NCI-H446 (cell line): Measurements from ENCODE around the gene PDE4A.
"Not testable (repeated sequence)": the region's sequence is repeated elsewhere in the genome, so short reads cannot be mapped to it uniquely, and the experiment has no call there.

Experiments
- DNase-seq, 2 experiments: peaks; one replicate each; lab custom pipeline; 2025; lab: John Stamatoyannopoulos, UW

The PDE4A gene

DNA sequence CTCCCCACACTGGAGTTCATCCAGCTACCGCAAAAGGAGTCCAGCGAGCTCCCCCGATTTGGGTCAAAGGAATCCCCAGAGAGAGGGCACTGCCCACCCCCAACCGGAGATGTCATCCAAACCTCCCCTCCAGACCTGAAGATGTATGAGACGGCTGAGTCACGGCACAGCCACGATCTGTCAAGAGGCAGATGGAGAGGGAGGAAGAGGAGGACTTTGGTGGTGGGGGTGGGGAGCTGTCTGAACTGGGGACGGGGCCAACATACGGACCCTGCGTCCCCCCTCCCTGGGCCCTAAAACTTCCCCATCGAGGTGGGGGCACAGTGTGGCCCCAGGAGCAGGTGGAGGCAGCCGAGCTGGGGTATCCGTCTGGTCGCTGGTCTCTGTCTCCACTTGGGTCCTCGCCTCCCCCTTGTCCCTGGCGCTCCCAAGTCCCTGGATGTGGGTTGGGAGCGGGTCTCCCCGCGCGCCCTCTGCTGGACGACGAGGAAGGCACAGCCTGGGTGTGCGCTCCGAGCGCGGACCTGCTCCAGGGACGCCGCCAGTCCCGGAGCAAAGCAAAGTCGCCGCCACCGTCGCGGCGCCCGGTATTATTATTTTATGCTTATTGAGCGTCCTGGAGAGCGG, 3.8 kb downstream of the PDE4A start:
- peak; percentile 71 to 88 for DNase-seq

DNA sequence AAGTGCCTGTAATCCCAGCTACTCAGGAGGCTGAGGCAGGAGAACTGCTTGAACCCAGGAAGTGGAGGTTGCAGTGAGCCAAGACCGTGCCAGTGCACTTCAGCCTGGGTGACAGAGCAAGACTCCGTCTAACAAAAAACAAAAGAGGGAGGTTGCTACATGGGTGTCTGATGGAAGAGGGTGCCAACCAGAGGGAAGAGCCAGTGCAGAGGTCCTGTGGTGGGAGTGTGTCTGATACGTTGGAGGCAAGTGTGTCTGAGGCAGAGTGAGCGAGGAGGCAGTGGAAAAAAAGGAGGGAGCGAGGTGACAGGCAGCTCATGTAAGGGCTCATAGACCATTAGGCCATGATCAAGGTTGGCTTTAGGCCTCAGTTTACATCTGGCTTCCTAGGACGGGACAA, 6.8 kb downstream of the PDE4A start:
- no peak for DNase-seq

DNA sequence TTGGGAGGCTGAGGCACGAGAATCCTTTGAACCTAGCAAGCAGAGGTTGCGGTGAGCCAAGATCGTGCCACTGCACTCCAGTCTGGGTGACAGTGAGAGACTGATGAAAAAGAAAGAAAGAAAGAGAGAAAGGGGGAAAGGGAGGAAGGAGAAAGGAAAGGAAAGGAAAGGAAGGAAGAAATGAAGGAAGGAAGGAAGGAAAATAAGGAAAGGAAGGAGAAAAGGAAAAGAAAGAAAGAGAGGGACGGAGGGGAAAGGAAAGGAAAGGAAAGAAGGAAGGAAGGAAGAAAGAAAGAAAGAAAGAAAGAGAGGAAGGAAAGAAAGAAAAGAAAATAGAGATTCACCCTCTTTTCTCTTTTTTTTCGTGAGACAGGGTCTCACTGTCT, 8.7 kb downstream of the PDE4A start:
- DNase-seq: no peak

DNA sequence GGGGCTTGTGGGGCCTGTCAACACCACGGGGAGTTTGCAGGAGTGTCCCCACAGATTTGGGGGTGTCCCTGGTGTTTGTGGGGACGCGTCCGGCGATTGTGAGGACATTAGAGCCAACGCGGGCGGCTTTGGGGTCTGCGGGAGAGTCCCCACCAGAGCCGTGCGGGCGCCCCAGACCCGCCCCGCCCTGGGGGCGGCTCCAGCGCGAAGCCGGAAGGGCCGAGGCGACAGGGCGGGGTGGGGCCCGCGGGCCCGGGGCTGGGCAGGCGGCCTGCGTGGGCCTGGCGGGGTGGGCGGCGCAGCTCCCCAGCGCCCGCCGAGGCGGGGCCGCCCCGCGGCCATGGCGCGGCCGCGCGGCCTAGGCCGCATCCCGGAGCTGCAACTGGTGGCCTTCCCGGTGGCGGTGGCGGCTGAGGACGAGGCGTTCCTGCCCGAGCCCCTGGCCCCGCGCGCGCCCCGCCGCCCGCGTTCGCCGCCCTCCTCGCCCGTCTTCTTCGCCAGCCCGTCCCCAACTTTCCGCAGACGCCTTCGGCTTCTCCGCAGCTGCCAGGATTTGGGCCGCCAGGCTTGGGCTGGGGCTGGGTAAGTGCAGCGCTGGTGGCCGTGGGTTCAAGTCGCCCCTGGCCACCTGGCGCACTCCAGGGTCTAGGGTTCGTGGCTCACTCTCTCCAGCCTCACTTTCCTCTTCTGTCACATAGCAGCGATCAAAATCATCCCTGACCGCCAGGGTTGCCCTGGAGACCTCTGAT, 10.3 kb downstream of the PDE4A start:
- DNase-seq: no peak

DNA sequence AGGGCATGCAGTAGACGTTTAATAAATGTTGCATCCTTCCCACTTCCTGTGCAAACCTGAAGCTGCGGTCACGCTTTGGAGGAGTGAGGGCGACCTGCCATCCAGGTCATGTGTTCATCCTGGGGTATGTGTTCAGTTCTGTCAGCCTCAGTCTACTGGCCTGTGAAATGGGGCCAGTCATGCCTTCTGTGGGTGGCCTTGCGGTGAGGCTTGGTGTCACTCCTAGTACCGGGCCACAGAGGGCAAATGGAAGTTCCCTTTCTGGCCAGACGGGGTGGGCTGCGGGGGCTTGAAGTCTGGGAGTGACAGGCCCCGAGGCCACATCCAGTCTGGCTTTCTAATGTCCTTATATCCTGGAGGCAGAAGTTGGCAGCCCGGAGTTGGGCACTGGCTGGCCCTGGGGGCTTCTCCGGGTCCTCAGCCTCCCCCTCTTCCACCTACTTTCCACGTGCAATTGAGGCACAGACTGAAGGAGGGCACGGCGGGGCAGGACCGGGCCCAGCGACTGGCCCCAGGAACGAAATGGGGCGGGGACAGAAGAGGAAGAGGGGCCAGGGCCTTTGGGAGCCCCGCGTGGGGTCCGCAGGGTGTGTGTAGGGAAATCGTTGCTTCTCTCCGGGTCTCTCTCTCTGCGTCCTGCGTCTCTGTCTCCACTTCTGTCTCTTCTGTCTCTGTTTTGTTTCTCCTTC, 11.1 kb downstream of the PDE4A start:
- DNase-seq: no peak

DNA sequence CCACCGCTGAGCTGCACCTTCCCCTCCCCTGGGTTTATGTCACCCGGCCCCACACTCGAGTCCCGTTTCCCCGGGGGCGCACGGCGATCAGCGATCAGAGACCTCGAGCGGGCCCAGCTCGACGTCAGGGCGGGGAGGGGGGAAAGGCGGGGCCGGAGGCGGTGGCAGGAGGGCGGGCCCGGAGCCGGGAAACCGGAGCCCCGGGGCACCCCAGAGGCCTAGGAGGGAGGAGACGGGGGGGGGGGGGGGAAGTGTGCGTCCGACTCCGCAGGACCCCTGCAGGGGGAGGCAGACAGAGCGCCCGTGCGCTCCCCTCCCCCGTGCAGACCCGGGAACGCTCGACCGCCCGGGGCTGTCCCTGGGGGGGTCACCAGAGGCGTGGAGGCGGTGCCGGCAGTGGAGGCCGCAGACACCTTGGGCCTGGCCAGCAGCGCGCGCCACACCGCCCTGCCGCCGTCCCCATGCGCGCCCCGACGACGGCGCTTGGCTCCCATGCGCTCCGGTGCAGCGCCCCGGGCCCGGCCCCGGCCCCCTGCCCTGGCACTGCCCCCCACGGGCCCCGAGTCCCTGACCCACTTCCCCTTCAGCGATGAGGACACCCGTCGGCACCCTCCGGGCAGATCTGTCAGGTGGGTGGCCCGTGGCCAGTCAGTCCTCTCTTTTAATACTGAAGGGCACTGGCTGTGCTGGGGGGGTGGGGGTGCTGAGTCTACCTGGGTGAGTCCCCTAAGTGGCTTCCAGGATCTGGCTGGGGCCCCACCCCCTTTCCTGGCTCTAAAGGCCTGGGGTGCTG, 11.8 kb downstream of the PDE4A start:
- no peak for DNase-seq

DNA sequence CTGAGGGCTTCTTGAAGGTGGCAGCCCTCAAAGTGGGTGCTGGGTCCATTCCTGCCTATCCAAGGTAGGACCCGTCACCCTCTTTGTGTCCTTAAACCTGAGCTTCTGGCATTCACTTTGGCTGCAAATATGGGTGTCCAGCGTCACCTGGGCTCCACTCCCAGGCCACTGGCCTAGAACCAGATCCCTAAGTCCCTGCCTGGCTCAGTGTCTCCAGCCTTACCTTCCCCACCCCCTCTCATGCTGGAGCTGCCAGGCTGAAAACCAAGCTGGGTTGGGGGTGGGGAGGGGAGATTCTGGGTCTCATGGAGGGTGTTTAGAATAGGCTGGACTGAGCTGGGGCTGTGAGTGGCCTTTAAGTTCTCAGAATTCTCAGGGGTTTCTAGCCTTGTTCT, 12.4 kb downstream of the PDE4A start:
- DNase-seq: no peak

DNA sequence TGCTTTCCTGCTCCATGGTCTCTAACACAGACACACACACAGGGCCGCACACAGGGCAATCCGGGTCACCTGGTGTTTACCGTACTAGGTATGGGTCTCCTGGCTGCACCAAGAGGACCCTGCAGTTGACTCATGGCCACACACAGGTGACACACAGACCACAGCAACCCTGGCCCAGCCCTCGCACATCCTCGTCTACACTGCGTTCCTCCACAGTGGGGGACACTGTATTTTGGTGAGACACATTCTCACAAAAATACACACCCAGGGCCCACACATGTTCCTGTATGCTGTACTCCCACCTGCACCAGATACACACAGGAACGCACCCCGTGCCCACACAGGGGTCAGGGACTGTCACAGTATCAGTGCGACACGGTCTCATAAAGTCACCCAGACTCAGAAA, 12.8 kb downstream of the PDE4A start:
- DNase-seq: no peak

DNA sequence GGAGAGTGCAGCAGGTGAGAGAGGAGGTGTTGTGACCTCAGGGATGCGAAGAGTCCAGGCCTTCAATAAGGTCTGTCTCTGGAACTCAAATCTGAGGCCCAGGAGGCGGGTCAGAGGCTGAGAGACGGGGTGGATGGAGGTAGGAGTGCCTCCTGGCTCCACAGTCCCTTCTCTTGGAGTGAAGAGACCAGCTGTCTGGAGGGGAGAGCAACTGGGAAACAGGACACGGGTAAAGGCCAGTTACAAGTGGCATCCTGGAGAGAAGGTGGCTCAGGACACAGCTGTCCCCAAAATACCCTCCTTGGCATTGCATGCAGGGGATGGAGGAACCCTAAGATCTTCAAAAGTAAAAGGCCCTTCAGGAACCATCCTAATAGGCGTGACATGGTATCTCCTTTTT, 19.2 kb downstream of the PDE4A start:
- no peak for DNase-seq

DNA sequence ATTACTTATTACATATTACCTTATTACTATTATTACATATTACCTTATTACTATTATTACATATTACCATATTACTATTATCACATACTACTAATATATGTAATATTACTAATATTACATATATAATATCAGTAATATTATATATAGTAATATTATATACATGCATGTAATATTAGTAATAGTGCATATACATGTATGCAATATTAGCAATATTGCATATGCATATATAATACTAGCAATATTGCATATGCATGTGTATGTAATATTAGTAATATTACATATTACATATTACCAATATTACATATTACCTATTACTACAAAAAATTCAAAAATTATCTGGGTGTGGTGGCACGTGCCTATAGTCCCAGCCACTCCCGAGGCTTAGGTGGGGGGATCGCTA, 22.4 kb downstream of the PDE4A start:
- no peak for DNase-seq

DNA sequence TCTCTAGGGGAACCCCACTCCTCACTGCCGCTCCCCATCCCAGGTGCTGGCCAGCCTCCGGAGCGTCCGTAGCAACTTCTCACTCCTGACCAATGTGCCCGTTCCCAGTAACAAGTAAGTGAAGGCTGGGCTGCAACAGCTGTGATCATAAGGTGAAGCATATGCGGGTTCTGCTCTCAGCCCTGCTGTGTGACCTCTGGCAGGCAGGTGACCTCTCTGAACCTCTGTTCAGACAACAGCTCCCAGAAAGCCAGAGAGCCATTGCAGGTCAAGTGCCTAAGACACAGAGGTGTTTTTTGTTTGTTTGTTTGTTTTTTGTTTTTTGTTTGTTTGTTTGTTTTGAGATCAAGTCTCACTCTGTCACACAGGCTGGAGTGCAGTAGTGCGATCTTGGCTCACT, 28.7 kb downstream of the PDE4A start:
- no peak for DNase-seq

DNA sequence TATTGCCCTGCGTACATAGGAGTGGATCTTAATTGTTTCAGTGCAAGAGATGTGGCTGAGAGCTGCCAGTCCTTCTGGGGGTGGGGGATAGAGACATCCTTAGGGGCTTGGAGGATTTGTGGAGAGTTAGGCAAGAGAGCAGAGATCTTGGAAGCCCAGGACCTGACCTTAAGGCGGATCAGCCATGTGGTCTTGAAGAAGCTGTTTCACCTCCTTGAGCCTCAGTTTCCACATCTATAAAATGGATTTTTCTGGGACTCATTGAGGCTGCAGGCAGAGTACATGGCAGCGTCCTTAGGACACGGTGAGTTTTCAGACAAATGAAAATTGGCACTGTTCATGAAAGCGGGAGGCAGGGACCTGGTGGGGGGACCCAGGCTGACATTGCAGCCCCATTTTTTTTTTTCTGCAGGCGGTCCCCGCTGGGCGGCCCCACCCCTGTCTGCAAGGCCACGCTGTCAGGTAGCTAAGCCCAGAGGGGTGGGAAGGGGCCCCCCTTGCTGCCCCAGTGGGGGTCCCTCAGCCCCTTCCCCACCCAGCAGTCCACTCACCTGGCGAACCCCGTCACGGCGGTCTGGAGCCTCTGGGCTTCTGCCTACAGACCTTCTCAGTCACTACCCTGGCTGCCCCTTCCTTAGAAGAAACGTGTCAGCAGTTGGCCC, 30.0 kb downstream of the PDE4A start:
- no peak for DNase-seq

DNA sequence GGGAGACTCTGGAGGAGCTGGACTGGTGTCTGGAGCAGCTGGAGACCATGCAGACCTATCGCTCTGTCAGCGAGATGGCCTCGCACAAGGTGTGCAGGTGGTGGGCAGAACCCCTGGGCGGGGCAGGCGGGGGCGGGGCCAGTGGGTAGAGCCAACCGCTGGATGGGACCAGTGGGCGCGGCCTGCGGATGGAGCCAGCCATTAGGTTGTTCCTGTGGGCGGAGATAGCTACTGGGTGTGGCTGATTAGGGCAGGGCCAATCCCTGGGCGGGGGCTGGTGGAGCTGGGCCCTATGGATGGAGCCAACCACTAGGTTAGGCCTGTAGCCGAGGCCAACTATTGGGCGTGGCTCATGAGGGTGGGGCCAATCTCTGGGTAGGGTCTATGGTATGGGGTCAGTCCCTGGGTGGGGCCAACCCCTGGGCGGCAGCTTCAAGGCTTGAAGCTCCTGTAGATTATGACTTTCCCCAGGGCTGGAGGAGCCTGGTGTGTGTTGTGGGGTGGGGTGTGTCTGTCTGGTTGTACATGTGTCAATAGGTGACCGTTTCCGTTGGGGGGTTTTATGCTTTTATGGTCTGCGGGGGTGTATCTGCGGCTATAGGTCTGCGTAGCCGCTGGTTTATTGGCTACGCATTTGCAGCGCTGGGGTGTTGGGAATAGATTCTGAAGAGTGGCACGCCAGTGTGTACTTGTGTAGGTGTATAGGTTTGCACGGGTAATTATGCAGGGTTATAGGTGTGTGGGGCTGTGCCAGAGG, 30.7 kb downstream of the PDE4A start:
- DNase-seq: no peak

DNA sequence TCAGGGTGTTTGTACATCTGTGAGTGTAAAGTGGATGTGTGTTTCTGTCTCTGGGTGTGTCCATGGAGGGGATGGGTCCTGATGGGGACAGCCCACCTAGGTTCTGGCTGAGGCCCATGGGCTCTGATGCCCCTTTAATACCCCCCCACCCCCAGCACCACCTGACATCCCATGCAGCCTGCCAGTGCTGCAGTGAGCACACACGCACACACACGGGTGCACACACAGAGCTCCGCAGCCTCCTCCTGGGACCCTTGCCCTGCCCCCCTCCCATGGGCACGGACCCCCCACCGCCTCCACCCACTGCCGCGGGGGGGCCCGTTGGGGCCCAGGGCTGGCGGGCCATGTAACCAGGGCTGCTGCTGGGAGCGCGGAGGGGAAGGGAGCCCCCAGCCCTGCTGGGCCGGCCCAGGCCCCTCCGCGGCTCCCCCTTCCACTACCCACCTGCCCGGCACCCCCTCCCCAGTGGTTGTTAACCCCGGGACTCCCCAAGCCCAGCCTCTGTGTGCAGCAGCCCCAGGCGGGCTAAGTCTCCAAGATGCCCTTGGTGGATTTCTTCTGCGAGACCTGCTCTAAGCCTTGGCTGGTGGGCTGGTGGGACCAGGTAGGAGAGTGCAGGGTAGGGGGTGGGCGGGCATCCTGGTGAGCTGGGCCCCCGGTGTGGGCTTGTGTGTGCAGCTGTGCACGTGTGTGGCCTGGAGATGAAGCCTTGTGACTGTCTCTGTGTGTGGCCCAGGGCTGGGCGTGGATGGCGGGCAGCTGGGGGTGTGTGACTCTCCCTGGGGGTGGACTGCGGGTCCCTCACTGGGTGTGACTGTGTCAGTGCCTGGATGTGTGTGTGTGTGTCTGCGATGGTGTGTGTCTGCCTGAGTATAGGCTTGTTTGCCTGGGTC, 32.6 kb downstream of the PDE4A start:
- no peak for DNase-seq

DNA sequence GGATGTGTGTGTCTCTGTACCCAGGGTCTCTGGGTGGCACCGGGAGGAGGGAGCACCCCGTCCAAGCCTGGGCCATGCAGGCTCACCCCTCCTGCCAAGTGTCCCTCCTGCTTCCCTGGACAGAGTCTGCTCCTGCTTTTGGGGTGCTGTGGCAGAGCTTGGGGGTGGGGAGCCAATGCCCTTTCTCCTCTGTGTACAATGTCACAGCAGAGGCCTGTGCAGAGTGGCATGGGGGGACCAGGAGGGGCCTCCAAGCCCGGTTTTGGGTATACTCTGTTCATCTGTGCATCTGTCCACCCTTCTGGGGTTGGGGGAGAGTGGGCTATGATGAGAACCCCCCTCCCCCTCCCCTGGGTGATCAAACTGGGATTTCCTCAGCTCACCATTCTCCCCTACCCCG, 33.5 kb downstream of the PDE4A start:
- DNase-seq: no peak

DNA sequence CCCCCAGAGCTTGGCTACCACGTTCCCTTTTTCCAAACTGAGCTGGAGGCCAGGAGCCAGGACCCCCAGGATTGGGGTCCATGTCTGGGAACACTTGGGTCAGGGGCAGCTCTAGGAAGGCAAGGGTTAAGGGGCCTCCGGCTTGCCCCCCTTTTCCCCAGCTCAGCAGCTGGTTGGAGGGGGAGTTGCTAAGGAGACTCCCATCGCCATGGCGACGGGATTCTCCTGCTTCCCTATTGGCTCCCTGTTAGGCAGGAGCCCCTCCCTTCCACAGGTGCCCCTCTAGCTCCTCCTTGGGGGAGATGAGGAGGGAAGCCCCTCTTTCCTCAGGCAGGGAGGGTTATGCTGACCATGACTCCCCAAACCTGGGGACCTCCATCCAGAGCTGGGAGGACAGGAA, 33.9 kb downstream of the PDE4A start:
- no peak for DNase-seq

DNA sequence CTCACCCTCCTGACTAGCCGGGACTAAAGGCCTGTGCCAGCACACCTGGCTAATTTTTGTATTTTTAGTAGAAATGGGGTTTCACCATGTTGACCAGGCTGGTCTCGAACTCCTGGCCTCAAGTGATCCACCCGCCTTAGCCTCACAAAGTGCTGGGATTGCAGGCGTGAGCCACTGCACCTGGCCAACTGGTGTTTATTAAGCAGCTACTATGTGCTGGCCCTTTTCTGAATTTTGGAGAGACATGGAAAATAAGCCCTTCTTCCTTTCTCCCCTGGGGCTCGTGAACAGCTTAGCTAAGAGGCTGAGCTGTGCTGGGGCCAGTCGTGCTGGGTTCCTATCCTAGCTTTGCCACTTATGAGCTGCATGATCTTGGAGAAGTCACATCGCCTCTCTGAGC, 38.4 kb downstream of the PDE4A start:
- DNase-seq: not testable (repeated sequence)

DNA sequence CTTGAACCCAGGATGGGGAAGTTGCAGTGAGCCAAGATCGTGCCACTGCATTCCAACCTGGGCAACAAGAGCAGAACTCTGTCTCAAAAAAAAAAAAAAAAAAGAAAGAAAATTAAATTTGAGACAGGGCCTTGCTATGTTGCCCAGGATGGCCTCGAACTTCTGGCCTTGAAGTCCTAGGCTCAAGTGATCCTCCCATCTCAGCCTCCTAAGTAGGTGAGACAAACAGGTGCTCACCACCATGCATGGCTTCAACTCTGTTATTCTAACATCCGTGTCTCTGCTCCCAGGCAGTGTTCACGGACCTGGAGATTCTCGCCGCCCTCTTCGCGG, 40.3 kb downstream of the PDE4A start:
- no peak for DNase-seq

DNA sequence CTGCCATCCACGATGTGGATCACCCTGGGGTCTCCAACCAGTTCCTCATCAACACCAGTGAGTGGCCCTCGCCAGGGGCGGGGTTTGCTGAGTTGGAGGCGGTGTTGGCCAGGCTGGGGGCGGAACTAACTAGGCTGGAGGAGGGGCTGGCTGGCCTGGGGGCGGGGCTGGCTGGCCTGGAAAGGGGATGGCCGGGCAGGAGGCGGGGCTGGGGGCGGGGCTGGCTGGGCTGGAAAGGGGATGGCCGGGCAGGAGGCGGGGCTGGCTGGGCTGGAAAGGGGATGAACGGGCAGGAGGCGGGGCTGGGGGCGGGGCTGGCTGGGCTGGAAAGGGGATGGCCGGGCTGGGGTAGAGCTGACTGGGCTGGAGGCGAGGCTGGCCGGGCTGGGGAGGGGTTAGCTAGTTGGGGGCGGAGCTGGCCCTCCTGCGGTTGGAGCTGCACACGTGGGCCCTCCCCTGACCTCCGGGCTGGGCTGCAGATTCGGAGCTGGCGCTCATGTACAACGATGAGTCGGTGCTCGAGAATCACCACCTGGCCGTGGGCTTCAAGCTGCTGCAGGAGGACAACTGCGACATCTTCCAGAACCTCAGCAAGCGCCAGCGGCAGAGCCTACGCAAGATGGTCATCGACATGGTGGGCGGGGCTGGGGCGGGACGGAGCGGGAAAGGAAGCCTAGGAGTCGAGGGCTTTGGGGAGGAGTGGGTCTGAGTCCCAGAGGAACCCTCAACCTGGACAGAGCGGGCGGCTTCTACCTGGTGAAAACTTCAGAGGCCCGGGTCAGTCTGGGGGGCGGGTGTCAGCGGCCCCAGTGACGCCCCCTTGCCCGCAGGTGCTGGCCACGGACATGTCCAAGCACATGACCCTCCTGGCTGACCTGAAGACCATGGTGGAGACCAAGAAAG, 41.0 kb downstream of the PDE4A start:
- peak in 1 of 2 experiments; percentile 48 for DNase-seq
